Measurements from ENCODE around the gene SPA17.

SPA17 gene

GRCh38 chr11:124663861-124664260 lies 9.8 kb upstream of the SPA17 start:
- no peak for DNase-seq

- DNase-seq = no peak
Observed at GRCh38 chr11:124667601-124668000, 6.1 kb upstream of the SPA17 start.

GRCh38 chr11:124669193-124669592 lies 4.5 kb upstream of the SPA17 start:
- DNase-seq = peak; percentile 13 to 46

- no peak for DNase-seq
Observed at GRCh38 chr11:124670732-124671131, 3.0 kb upstream of the SPA17 start.

GRCh38 chr11:124672536-124673215 lies 1.0 kb upstream of the SPA17 start:
- DNase-seq = no peak

- DNase-seq = no peak
Observed at GRCh38 chr11:124674168-124674517, 439 bp downstream of the SPA17 start.

GRCh38 chr11:124674571-124674970 lies 867 bp downstream of the SPA17 start:
- DNase-seq = no peak

GRCh38 chr11:124676386-124676785 lies 2.7 kb downstream of the SPA17 start:
- no peak for DNase-seq

- DNase-seq = no peak
Observed at GRCh38 chr11:124678416-124678815, 4.7 kb downstream of the SPA17 start.

GRCh38 chr11:124681421-124681820 lies 7.7 kb downstream of the SPA17 start:
- DNase-seq = no peak

GRCh38 chr11:124682443-124682842 lies 8.7 kb downstream of the SPA17 start:
- no peak for DNase-seq

GRCh38 chr11:124693142-124693541 lies 19.4 kb downstream of the SPA17 start:
- no peak for DNase-seq

- DNase-seq = no peak
Observed at GRCh38 chr11:124699547-124699946, 25.8 kb downstream of the SPA17 start.

GRCh38 chr11:124700028-124700427 lies 26.3 kb downstream of the SPA17 start:
- DNase-seq = no peak

- no peak for DNase-seq
Observed at GRCh38 chr11:124707829-124708228, 34.1 kb downstream of the SPA17 start.

- DNase-seq = no peak
Observed at GRCh38 chr11:124712392-124712791, 38.7 kb downstream of the SPA17 start.

GRCh38 chr11:124716591-124716990 lies 42.9 kb downstream of the SPA17 start:
- no peak for DNase-seq

- DNase-seq = no peak
Observed at GRCh38 chr11:124717421-124717785, 43.7 kb downstream of the SPA17 start.

GRCh38 chr11:124717786-124718651 lies 44.3 kb downstream of the SPA17 start:
- peak in 1 of 2 experiments; percentile 33 for DNase-seq

GRCh38 chr11:124718801-124719200 lies 45.1 kb downstream of the SPA17 start:
- no peak for DNase-seq

GRCh38 chr11:124719534-124719933 lies 45.8 kb downstream of the SPA17 start:
- DNase-seq = no peak

GRCh38 chr11:124722176-124722575 lies 48.5 kb downstream of the SPA17 start:
- DNase-seq = no peak

- no peak for DNase-seq
Observed at GRCh38 chr11:124724979-124725718, 51.4 kb downstream of the SPA17 start.

GRCh38 chr11:124725719-124726105 lies 52.0 kb downstream of the SPA17 start:
- DNase-seq = no peak
